GM12878 (cell line): ENCODE results near the gene CD101. TPM values are rescaled to one million over a fixed set of nuclear protein-coding genes. Genes with fewer than 3 reads are reported as not detected.

Source experiments
- ATAC-seq: fragments of 200-7000 bp; cut with Tn5 transposase; 3 replicates; pipeline ENCODE4 v1.9.1; 2020; ENCODE audit warnings: mild to moderate bottlenecking, moderate library complexity
- BruUV-seq: library from RNA; stranded (reverse); fragments of 400-500 nt; replicated peaks from 2 replicates; lab custom pipeline; 2021; lab: Mats Ljungman, UMichigan
- CTCF ChIA-PET: fragments of 300-600 bp; sonication (Branson Sonifier 250); formaldehyde crosslinking; extraction: SDS; loops from one replicate; lab custom pipeline; 2021; ENCODE audit warnings: inconsistent platforms; lab: Yijun Ruan, JAX
- POLR2A ChIA-PET: fragments of 350-600 bp; formaldehyde crosslinking; extraction: SDS; loops from one replicate; lab custom pipeline; 2021; ENCODE audit warnings: inconsistent platforms; lab: Charles Lee
- RAD21 ChIA-PET: fragments of 300-600 bp; sonication (Branson Sonifier 250); formaldehyde crosslinking; loops from one replicate; lab custom pipeline; 2023; ENCODE audit warnings: antibody characterized with exemption; ENCODE audit not compliant: unreplicated experiment; lab: Charles Lee
- SMC1A ChIA-PET: fragments of 300-600 bp; sonication (Branson Sonifier 250); formaldehyde crosslinking; loops from one replicate; lab custom pipeline; 2023; ENCODE audit not compliant: unreplicated experiment, uncharacterized antibody; lab: Charles Lee
- DNase-seq: peaks from one replicate; pipeline ENCODE4 v3.0.0-alpha.2; 2011; ENCODE audit warnings: low read depth, low spot score
- FAIRE-seq: peaks from 3 replicates; lab custom pipeline; 2011; peaks lifted over from hg19 to GRCh38; lab: Jason Lieb, UNC
- H2AFZ ChIP-seq: 2 replicates; pipeline ENCODE4 v1.6.0; 2011; ENCODE audit warnings: low read depth, low read length, control low read depth; ENCODE audit not compliant: control insufficient read depth
- H3K27ac ChIP-seq: 2 replicates; pipeline ENCODE4 v1.5.1; 2011; ENCODE audit warnings: control low read depth; ENCODE audit not compliant: control insufficient read depth, insufficient read depth
- H3K27me3 ChIP-seq, 2 experiments: replicated peaks in 1 of 2; 2 replicates each; pipeline versions ENCODE4 v1.6.0 to v1.6.1; 2011; ENCODE audit warnings: low read length in 1 of 2; ENCODE audit not compliant: control insufficient read depth in 2 of 2, insufficient read depth in 2 of 2
- H3K36me3 ChIP-seq, 2 experiments: 2 replicates each; pipeline ENCODE4 v1.5.1; 2011; ENCODE audit warnings: low read length in 1 of 2; ENCODE audit not compliant: control insufficient read depth in 2 of 2, insufficient read depth in 2 of 2
- H3K4me1 ChIP-seq: 2 replicates; pipeline ENCODE4 v1.6.1; 2011; ENCODE audit warnings: mild to moderate bottlenecking, low read length, moderate library complexity, mixed read lengths; ENCODE audit not compliant: control insufficient read depth, insufficient read depth
- H3K4me2 ChIP-seq: 2 replicates; pipeline ENCODE4 v1.6.0; 2011; ENCODE audit warnings: control low read depth; ENCODE audit not compliant: control insufficient read depth, insufficient read depth
- H3K4me3 ChIP-seq: fragments of 200-600 bp; sonication (generic); 2 replicates; pipeline ENCODE4 v1.5.1; 2016
- H3K79me2 ChIP-seq: 2 replicates; pipeline ENCODE4 v1.6.0; 2011; ENCODE audit warnings: low read length; ENCODE audit not compliant: control insufficient read depth, insufficient read depth
- H3K9ac ChIP-seq: 2 replicates; pipeline ENCODE4 v1.8.0; 2011; ENCODE audit warnings: low read length, control low read depth, mixed read lengths; ENCODE audit not compliant: control insufficient read depth, insufficient read depth
- H3K9me3 ChIP-seq: replicated peaks from 3 replicates; pipeline ENCODE4 v1.5.1; 2011; ENCODE audit warnings: mild to moderate bottlenecking, low read length; ENCODE audit not compliant: control insufficient read depth, insufficient read depth
- H4K20me1 ChIP-seq: 2 replicates; pipeline ENCODE4 v1.6.0; 2011; ENCODE audit not compliant: control insufficient read depth, insufficient read depth
- RB1 ChIP-seq: fragments of 450-650 bp; formaldehyde crosslinking; IDR thresholded peaks from 2 replicates; pipeline ENCODE4 v1.6.1; 2017; ENCODE audit warnings: mild to moderate bottlenecking, borderline replicate concordance
- WGBS: methylation state at CpG from one replicate; pipeline ENCODE4 v1.1.6; 2016; ENCODE audit warnings: low lambda C conversion rate; ENCODE audit not compliant: insufficient replicate concordance, insufficient coverage; ENCODE audit errors: missing lambda C conversion rate; 5-methylcytosine and 5-hydroxymethylcytosine counted together
- in situ Hi-C: fragments of 300-500 bp; cut with MboI; formaldehyde crosslinking; loops from 9 replicates; pipeline ENCODE4 v1.14.3; 2018; ENCODE audit warnings: mixed read lengths
- intact Hi-C: fragments of 100-400 bp; cut with micrococcal nuclease; formaldehyde crosslinking; loops from one replicate; pipeline ENCODE4 v1.14.2; 2022; ENCODE audit not compliant: unreplicated experiment
- polyA plus RNA-seq, 11 experiments: library from polyadenylated mRNA; depleted of rRNA in 4 of 11; unstranded in 6 of 11; stranded (reverse) in 5 of 11; fragments of >200 nt; fragmentation: Nextera tagmentation in 4 of 11; fragmentation: Illumina TruSeq in 1 of 11; extraction: Ambion mirVana in 4 of 11; extraction: Trizol in 1 of 11; gene quantifications; 1 replicate in 1 of 11; 2 replicates in 10 of 11; pipeline versions ENCODE4 v1.2.1 to v1.2.3, GENCODE V29; 2011 to 2016; ENCODE audit warnings: inconsistent platforms in 2 of 11, missing spikeins in 2 of 11, low read depth in 1 of 11
- total RNA-seq, 4 experiments: library from RNA; depleted of rRNA in 3 of 4; stranded (reverse); fragments of >200 nt in 3 of 4; fragmentation: Illumina TruSeq in 1 of 4; extraction: Trizol in 1 of 4; gene quantifications; 2 replicates each; pipeline versions ENCODE4 v1.2.1 to v1.2.3, GENCODE V29; 2013 to 2021
- TF ChIP-seq, protein P1 (sequence below): fragments of 450-650 bp; formaldehyde crosslinking; IDR thresholded peaks from 2 replicates; pipeline ENCODE4 v1.4.0; 2022; ENCODE audit warnings: mild to moderate bottlenecking, moderate library complexity
- TF ChIP-seq, protein P2 (sequence below): IDR thresholded peaks from 2 replicates; pipeline ENCODE4 v1.6.1; 2011; ENCODE audit warnings: borderline replicate concordance, low read depth, mild to moderate bottlenecking, moderate library complexity, low read length; ENCODE audit not compliant: insufficient read depth, poor library complexity, severe bottlenecking
- TF ChIP-seq, protein P3 (sequence below): IDR thresholded peaks from 2 replicates; pipeline ENCODE4 v1.6.1; 2012; ENCODE audit warnings: mild to moderate bottlenecking, low read depth, low read length

CD101 gene
- total and polyA plus RNA-seq, 10 of the 15 experiments (the other 5 are each of a cell fraction or from before 2014, with no cell fraction given) = 0.56 to 7.9 (median 2.9) TPM

DNA sequence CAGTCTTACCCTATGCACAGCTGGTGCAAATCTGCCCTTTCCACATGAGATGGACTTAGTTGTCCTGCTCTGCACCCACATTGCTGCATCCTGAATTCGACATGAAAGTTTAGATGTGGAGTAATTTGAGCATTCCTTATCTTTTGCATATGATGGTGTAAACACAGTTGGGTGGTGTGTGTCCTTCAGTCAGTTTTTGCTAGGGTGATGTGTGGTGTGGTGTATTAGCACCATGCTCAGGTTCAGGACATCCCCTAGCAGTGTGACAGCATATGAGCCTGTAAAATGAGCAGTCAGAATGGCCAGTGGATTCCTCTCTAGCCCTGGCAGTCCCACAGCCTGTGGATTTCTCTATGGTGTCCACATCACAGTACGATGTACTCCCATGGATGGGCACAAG is 42.6 kb upstream of the CD101 start:
- POLR2A ChIA-PET = no interaction called here
- intact Hi-C loops = no loop called here
- Histone ChIP-seq H4K20me1 (no peaks in the 10 kb centered on the region), H3K27ac (no peak overlapping the region), H3K9ac (no peak overlapping the region), H3K36me3 (no peaks in the 10 kb centered on the region), H3K4me1 (no peaks in the 10 kb centered on the region), H3K27me3 (no peaks in the 10 kb centered on the region), H2AFZ (no peak overlapping the region), H3K4me3 (no peak overlapping the region), H3K9me3 (no peaks in the 10 kb centered on the region), H3K4me2 (no peak overlapping the region), H3K79me2 (no peaks in the 10 kb centered on the region)
- no peak for FAIRE-seq
- SMC1A ChIA-PET = interaction anchor here (1.1 to 1.3 kb wide), 2 partner anchors 10 to 24 kb away, joined by 4 read pairs; no protein-coding TSS in a partner anchor
- BruUV-seq = no TSS peak
- 2% methylated on average over 2 of the region's 2 CpGs for WGBS
- DNase-seq = no peak
- ATAC-seq = no peak
- CTCF ChIA-PET = interaction anchor here (1.9 kb wide), 1 partner anchor 9 kb away, joined by 5 read pairs; no protein-coding TSS in a partner anchor
- TF ChIP-seq, protein P1, sequence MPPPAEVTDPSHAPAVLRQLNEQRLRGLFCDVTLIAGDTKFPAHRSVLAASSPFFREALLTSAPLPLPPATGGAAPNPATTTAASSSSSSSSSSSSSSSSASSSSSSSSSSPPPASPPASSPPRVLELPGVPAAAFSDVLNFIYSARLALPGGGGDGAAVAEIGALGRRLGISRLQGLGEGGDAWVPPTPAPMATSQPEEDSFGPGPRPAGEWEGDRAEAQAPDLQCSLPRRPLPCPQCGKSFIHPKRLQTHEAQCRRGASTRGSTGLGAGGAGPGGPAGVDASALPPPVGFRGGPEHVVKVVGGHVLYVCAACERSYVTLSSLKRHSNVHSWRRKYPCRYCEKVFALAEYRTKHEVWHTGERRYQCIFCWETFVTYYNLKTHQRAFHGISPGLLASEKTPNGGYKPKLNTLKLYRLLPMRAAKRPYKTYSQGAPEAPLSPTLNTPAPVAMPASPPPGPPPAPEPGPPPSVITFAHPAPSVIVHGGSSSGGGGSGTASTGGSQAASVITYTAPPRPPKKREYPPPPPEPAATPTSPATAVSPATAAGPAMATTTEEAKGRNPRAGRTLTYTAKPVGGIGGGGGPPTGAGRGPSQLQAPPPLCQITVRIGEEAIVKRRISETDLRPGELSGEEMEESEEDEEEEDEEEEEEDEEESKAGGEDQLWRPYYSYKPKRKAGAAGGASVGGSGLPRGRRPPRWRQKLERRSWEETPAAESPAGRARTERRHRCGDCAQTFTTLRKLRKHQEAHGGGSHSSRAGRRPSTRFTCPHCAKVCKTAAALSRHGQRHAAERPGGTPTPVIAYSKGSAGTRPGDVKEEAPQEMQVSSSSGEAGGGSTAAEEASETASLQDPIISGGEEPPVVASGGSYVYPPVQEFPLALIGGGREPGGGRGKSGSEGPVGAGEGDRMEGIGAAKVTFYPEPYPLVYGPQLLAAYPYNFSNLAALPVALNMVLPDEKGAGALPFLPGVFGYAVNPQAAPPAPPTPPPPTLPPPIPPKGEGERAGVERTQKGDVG (CRISPR knock-in tag) = no peak
- TF ChIP-seq RB1 = no peak
- TF ChIP-seq, protein P2, sequence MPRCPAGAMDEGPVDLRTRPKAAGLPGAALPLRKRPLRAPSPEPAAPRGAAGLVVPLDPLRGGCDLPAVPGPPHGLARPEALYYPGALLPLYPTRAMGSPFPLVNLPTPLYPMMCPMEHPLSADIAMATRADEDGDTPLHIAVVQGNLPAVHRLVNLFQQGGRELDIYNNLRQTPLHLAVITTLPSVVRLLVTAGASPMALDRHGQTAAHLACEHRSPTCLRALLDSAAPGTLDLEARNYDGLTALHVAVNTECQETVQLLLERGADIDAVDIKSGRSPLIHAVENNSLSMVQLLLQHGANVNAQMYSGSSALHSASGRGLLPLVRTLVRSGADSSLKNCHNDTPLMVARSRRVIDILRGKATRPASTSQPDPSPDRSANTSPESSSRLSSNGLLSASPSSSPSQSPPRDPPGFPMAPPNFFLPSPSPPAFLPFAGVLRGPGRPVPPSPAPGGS = no peak
- TF ChIP-seq, protein P3, sequence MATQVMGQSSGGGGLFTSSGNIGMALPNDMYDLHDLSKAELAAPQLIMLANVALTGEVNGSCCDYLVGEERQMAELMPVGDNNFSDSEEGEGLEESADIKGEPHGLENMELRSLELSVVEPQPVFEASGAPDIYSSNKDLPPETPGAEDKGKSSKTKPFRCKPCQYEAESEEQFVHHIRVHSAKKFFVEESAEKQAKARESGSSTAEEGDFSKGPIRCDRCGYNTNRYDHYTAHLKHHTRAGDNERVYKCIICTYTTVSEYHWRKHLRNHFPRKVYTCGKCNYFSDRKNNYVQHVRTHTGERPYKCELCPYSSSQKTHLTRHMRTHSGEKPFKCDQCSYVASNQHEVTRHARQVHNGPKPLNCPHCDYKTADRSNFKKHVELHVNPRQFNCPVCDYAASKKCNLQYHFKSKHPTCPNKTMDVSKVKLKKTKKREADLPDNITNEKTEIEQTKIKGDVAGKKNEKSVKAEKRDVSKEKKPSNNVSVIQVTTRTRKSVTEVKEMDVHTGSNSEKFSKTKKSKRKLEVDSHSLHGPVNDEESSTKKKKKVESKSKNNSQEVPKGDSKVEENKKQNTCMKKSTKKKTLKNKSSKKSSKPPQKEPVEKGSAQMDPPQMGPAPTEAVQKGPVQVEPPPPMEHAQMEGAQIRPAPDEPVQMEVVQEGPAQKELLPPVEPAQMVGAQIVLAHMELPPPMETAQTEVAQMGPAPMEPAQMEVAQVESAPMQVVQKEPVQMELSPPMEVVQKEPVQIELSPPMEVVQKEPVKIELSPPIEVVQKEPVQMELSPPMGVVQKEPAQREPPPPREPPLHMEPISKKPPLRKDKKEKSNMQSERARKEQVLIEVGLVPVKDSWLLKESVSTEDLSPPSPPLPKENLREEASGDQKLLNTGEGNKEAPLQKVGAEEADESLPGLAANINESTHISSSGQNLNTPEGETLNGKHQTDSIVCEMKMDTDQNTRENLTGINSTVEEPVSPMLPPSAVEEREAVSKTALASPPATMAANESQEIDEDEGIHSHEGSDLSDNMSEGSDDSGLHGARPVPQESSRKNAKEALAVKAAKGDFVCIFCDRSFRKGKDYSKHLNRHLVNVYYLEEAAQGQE = no peak
- in situ Hi-C loops = no loop called here
- RAD21 ChIA-PET = interaction anchor here (0.8 kb wide), 1 partner anchor 41 kb away, joined by 3 read pairs; no protein-coding TSS in a partner anchor
